OCI-LY3 (cell line): Measurements from ENCODE around the gene EMX1.

Source experiments
- H2AFZ ChIP-seq: fragments of 200-600, 300-600 bp; shearing (Covaris generic); 2 replicates; pipeline ENCODE4 v1.6.0; 2014; ENCODE audit warnings: antibody characterized with exemption, low read depth, low read length
- H3K27ac ChIP-seq: fragments of 200-600, 300-600 bp; sonication (generic); 2 replicates; pipeline ENCODE4 v1.5.1; 2014; ENCODE audit warnings: mild to moderate bottlenecking, low read length, moderate library complexity, mixed read lengths
- H3K27me3 ChIP-seq: fragments of 200-600, 300-600 bp; sonication (generic); 2 replicates; pipeline ENCODE4 v1.6.1; 2014; ENCODE audit warnings: low read depth, low read length, mixed read lengths
- H3K36me3 ChIP-seq: fragments of 200-600, 300-600 bp; sonication (generic); replicated peaks from 2 replicates; pipeline ENCODE3; 2014; ENCODE audit warnings: low read depth, low read length, mixed read lengths
- H3K4me1 ChIP-seq: fragments of 300-600, 200-600 bp; sonication (generic); 2 replicates; pipeline ENCODE4 v1.6.1; 2014; ENCODE audit warnings: low read length, mixed read lengths
- H3K4me2 ChIP-seq: fragments of 200-600, 300-600 bp; sonication (generic); 2 replicates; pipeline ENCODE4 v1.6.1; 2014; ENCODE audit warnings: low read length, mixed read lengths
- H3K4me3 ChIP-seq: fragments of 300-600, 200-600 bp; sonication (generic); 2 replicates; pipeline ENCODE4 v1.5.1; 2014; ENCODE audit warnings: antibody characterized with exemption, mild to moderate bottlenecking, low read length, moderate library complexity
- H3K79me2 ChIP-seq: fragments of 300-600, 200-600 bp; shearing (Covaris generic); 2 replicates; pipeline ENCODE4 v1.6.1; 2014; ENCODE audit warnings: mild to moderate bottlenecking, low read length, mixed read lengths
- H3K9ac ChIP-seq: fragments of 300-600, 200-600 bp; shearing (Covaris generic); 2 replicates; pipeline ENCODE4 v1.6.0; 2014; ENCODE audit warnings: mild to moderate bottlenecking, low read length, moderate library complexity
- H3K9me3 ChIP-seq: fragments of 200-600, 300-600 bp; shearing (Covaris generic); 2 replicates; pipeline ENCODE4 v1.6.1; 2014; ENCODE audit warnings: low read length, mixed read lengths; ENCODE audit not compliant: insufficient read depth
- H4K20me1 ChIP-seq: fragments of 200-600, 300-600 bp; sonication (generic); 2 replicates; pipeline ENCODE4 v1.6.1; 2016; ENCODE audit warnings: low read length, mixed read lengths; ENCODE audit not compliant: insufficient read depth
- CTCF ChIP-seq: fragments of 200-600, 300-600 bp; sonication (generic); IDR thresholded peaks from 2 replicates; pipeline ENCODE4 v1.5.1; 2014; ENCODE audit warnings: antibody characterized with exemption, low read length, low read depth
- EZH2phosphoT487 ChIP-seq: fragments of 200-600 bp; shearing (Covaris generic); IDR thresholded peaks from 2 replicates; pipeline ENCODE4 v1.6.1; 2018; ENCODE audit warnings: antibody characterized with exemption, mixed run types, low read depth

EMX1 gene

DNA sequence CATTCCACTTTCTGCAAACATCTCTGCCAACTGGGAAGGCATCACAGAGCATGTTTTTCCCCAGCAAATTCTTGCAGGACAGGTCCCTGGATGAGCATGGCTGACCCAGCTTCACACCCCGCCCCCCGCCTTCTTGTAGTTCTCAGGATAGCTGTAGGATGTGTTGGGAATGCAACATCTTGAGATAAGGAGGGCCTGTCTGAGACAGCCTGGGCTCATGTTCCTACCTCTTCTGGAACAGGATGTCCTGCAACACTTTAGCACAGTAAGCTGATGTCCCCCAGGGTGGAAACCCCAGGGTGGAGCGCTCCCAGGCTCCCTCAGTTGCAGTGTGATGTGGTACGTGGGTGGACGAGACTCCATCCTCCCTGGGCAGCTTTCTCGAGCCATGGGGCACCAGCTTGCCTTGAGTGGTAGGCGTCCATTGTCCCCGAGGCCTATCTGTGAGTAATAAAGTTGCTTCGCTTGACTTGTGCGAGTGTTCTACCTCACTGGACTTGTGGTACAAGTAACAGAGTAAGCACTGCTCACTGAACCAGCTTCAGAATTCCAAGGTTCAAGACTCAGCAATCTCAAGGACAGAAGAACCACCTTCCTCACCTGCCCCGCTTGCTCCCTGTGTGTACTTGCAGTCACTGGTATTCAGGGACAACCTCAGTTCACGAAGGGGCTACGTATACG lies 48.6 kb downstream of the EMX1 start:
- no peak overlapping the region for H3K4me2 ChIP-seq
- H3K36me3 ChIP-seq = no peaks in the 10 kb centered on the region
- no peaks in the 10 kb centered on the region for H3K9me3 ChIP-seq
- TF ChIP-seq CTCF (no peak), EZH2phosphoT487 (no peak)
- H3K27me3 ChIP-seq = no peaks in the 10 kb centered on the region
- no peak overlapping the region for H2AFZ ChIP-seq
- no peak overlapping the region for H3K4me3 ChIP-seq
- H3K4me1 ChIP-seq = no peaks in the 10 kb centered on the region
- no peaks in the 10 kb centered on the region for H4K20me1 ChIP-seq
- H3K27ac ChIP-seq = no peak overlapping the region
- H3K79me2 ChIP-seq = no peaks in the 10 kb centered on the region
- no peak overlapping the region for H3K9ac ChIP-seq

DNA sequence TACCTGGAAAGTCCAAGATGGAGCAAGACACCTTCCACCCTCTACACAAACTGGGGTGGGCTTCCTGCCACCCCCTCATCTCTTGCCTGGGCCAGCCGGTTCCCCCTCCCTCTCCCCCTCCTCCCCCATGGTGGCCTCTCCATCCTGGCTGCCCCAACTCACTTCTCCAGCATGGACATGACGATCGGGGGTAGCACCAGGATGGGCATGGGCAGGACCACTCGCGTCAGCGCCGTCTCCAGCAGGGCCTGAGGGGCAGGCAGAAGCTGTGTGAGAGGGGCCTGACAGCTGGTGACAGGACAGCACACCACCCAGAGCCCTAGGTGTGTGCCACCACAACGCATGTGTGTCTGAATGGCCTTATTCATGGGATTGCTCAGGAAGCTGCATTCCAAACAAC lies 51.0 kb downstream of the EMX1 start:
- TF ChIP-seq EZH2phosphoT487 = no peak
- no peak for TF ChIP-seq CTCF
- no peaks in the 10 kb centered on the region for H3K79me2 ChIP-seq
- H3K27me3 ChIP-seq = no peaks in the 10 kb centered on the region
- no peak overlapping the region for H3K9ac ChIP-seq
- H2AFZ ChIP-seq = no peak overlapping the region
- H3K9me3 ChIP-seq = no peaks in the 10 kb centered on the region
- no peaks in the 10 kb centered on the region for H3K36me3 ChIP-seq
- no peak overlapping the region for H3K4me2 ChIP-seq
- no peaks in the 10 kb centered on the region for H4K20me1 ChIP-seq
- H3K4me3 ChIP-seq = no peak overlapping the region
- no peaks in the 10 kb centered on the region for H3K4me1 ChIP-seq
- no peak overlapping the region for H3K27ac ChIP-seq

- no peak overlapping the region for H3K4me3 ChIP-seq
- no peaks in the 10 kb centered on the region for H3K9me3 ChIP-seq
- no peaks in the 10 kb centered on the region for H3K79me2 ChIP-seq
- no peak overlapping the region for H3K9ac ChIP-seq
- peaks cover 5% of the 10 kb centered on the region for H3K27me3 ChIP-seq
- peaks cover 9% of the 10 kb centered on the region for H3K4me1 ChIP-seq
- H3K4me2 ChIP-seq = no peak overlapping the region
- no peaks in the 10 kb centered on the region for H4K20me1 ChIP-seq
- H2AFZ ChIP-seq = no peak overlapping the region
- no peak for TF ChIP-seq EZH2phosphoT487
- no peak for TF ChIP-seq CTCF
- H3K36me3 ChIP-seq = no peaks in the 10 kb centered on the region
- no peak overlapping the region for H3K27ac ChIP-seq
Observed at GRCh38 chr2:72969706-72970105, 52.4 kb downstream of the EMX1 start.

GRCh38 chr2:72971036-72971435 lies 53.7 kb downstream of the EMX1 start:
- Histone ChIP-seq H3K9ac (no peak overlapping the region), H3K4me1 (peaks cover 9% of the 10 kb centered on the region), H2AFZ (no peak overlapping the region), H3K36me3 (no peaks in the 10 kb centered on the region), H4K20me1 (no peaks in the 10 kb centered on the region), H3K4me3 (no peak overlapping the region), H3K27me3 (peaks cover 12% of the 10 kb centered on the region), H3K79me2 (no peaks in the 10 kb centered on the region), H3K27ac (no peak overlapping the region), H3K9me3 (no peaks in the 10 kb centered on the region), H3K4me2 (no peak overlapping the region)
- TF ChIP-seq CTCF (no peak), EZH2phosphoT487 (no peak)
